ENCODE results near the gene FHIT.

The FHIT gene

GRCh38 chr3:60269829-60270266, 981.4 kb downstream of the FHIT start:
- no peak for TF ChIP-seq YY1 (IDR thresholded peaks at IDR 0.05; ENCODE audit: insufficient read depth, insufficient read length)
- no peak for TF ChIP-seq ZNF274 (IDR thresholded peaks at IDR 0.05; ENCODE audit: low read depth, low read length)
- TF ChIP-seq SUZ12 (IDR thresholded peaks at IDR 0.05; ENCODE audit: extremely low read depth, insufficient read depth, insufficient read length) = no peak
- no peak overlapping the region for H3K9ac ChIP-seq (ENCODE audit: insufficient read length, low read depth)
- no peaks in the 10 kb centered on the region for H3K4me1 ChIP-seq (ENCODE audit: insufficient read depth, insufficient read length)

GRCh38 chr3:60269377-60269776, 981.9 kb downstream of the FHIT start:
- H3K9ac ChIP-seq (ENCODE audit: insufficient read length, low read depth) = no peak overlapping the region
- no peaks in the 10 kb centered on the region for H3K27me3 ChIP-seq (ENCODE audit: insufficient read depth, insufficient read length)
- no peaks in the 10 kb centered on the region for H3K4me1 ChIP-seq (ENCODE audit: insufficient read depth, insufficient read length)
- DNase-seq (ENCODE audit: low read depth, low spot score) = no peak
- H3K4me3 ChIP-seq (ENCODE audit: insufficient read length, low read depth) = no peak overlapping the region
- no peaks in the 10 kb centered on the region for H3K9me3 ChIP-seq (ENCODE audit: insufficient read depth, low read length)
- no peak for TF ChIP-seq ZNF274 (IDR thresholded peaks at IDR 0.05; ENCODE audit: low read depth, low read length)
- no peak for TF ChIP-seq SUZ12 (IDR thresholded peaks at IDR 0.05; ENCODE audit: extremely low read depth, insufficient read depth, insufficient read length)
- TF ChIP-seq YY1 (IDR thresholded peaks at IDR 0.05; ENCODE audit: insufficient read depth, insufficient read length) = no peak
- no peaks in the 10 kb centered on the region for H3K36me3 ChIP-seq (ENCODE audit: insufficient read depth, insufficient read length, low read length)

More at GRCh38 chr3:60269829-60270266, 981.4 kb downstream of the FHIT start:
- H3K9me3 ChIP-seq (ENCODE audit: insufficient read depth, low read length) = no peaks in the 10 kb centered on the region
- no peak for DNase-seq (ENCODE audit: low read depth, low spot score)
- H3K4me3 ChIP-seq (ENCODE audit: insufficient read length, low read depth) = no peak overlapping the region
- no peaks in the 10 kb centered on the region for H3K36me3 ChIP-seq (ENCODE audit: insufficient read depth, insufficient read length, low read length)
- no peaks in the 10 kb centered on the region for H3K27me3 ChIP-seq (ENCODE audit: insufficient read depth, insufficient read length)

GRCh38 chr3:60268123-60268522, 983.1 kb downstream of the FHIT start:
- no peak for DNase-seq (ENCODE audit: low read depth, low spot score)
- no peak overlapping the region for H3K4me3 ChIP-seq (ENCODE audit: insufficient read length, low read depth)
- TF ChIP-seq YY1 (IDR thresholded peaks at IDR 0.05; ENCODE audit: insufficient read depth, insufficient read length) (no peak), SUZ12 (IDR thresholded peaks at IDR 0.05; ENCODE audit: extremely low read depth, insufficient read depth, insufficient read length) (no peak), ZNF274 (IDR thresholded peaks at IDR 0.05; ENCODE audit: low read depth, low read length) (no peak)
- no peaks in the 10 kb centered on the region for H3K27me3 ChIP-seq (ENCODE audit: insufficient read depth, insufficient read length)
- H3K9me3 ChIP-seq (ENCODE audit: insufficient read depth, low read length) = no peaks in the 10 kb centered on the region
- H3K9ac ChIP-seq (ENCODE audit: insufficient read length, low read depth) = no peak overlapping the region
- H3K4me1 ChIP-seq (ENCODE audit: insufficient read depth, insufficient read length) = no peaks in the 10 kb centered on the region
- no peaks in the 10 kb centered on the region for H3K36me3 ChIP-seq (ENCODE audit: insufficient read depth, insufficient read length, low read length)

GRCh38 chr3:60266444-60266843, 984.8 kb downstream of the FHIT start:
- no peaks in the 10 kb centered on the region for H3K36me3 ChIP-seq (ENCODE audit: insufficient read depth, insufficient read length, low read length)
- no peaks in the 10 kb centered on the region for H3K27me3 ChIP-seq (ENCODE audit: insufficient read depth, insufficient read length)
- no peaks in the 10 kb centered on the region for H3K4me1 ChIP-seq (ENCODE audit: insufficient read depth, insufficient read length)
- H3K9me3 ChIP-seq (ENCODE audit: insufficient read depth, low read length) = no peaks in the 10 kb centered on the region
- no peak overlapping the region for H3K9ac ChIP-seq (ENCODE audit: insufficient read length, low read depth)
- DNase-seq (ENCODE audit: low read depth, low spot score) = no peak
- H3K4me3 ChIP-seq (ENCODE audit: insufficient read length, low read depth) = no peak overlapping the region
- no peak for TF ChIP-seq ZNF274 (IDR thresholded peaks at IDR 0.05; ENCODE audit: low read depth, low read length)
- no peak for TF ChIP-seq SUZ12 (IDR thresholded peaks at IDR 0.05; ENCODE audit: extremely low read depth, insufficient read depth, insufficient read length)

GRCh38 chr3:60263191-60263590, 988.1 kb downstream of the FHIT start:
- H3K36me3 ChIP-seq (ENCODE audit: insufficient read depth, insufficient read length, low read length) = no peaks in the 10 kb centered on the region

GRCh38 chr3:60262546-60262945, 988.7 kb downstream of the FHIT start:
- Histone ChIP-seq H3K9me3 (ENCODE audit: insufficient read depth, low read length) (no peaks in the 10 kb centered on the region), H3K4me1 (ENCODE audit: insufficient read depth, insufficient read length) (no peaks in the 10 kb centered on the region), H3K9ac (ENCODE audit: insufficient read length, low read depth) (no peak overlapping the region), H3K4me3 (ENCODE audit: insufficient read length, low read depth) (no peak overlapping the region), H3K27me3 (ENCODE audit: insufficient read depth, insufficient read length) (no peaks in the 10 kb centered on the region), H3K36me3 (ENCODE audit: insufficient read depth, insufficient read length, low read length) (no peaks in the 10 kb centered on the region)
- no peak for TF ChIP-seq ZNF274 (IDR thresholded peaks at IDR 0.05; ENCODE audit: low read depth, low read length)
- TF ChIP-seq SUZ12 (IDR thresholded peaks at IDR 0.05; ENCODE audit: extremely low read depth, insufficient read depth, insufficient read length) = no peak
- no peak for TF ChIP-seq YY1 (IDR thresholded peaks at IDR 0.05; ENCODE audit: insufficient read depth, insufficient read length)
- DNase-seq (ENCODE audit: low read depth, low spot score) = no peak

More at GRCh38 chr3:60263191-60263590, 988.1 kb downstream of the FHIT start:
- no peak overlapping the region for H3K4me3 ChIP-seq (ENCODE audit: insufficient read length, low read depth)
- H3K4me1 ChIP-seq (ENCODE audit: insufficient read depth, insufficient read length) = no peaks in the 10 kb centered on the region
- no peaks in the 10 kb centered on the region for H3K9me3 ChIP-seq (ENCODE audit: insufficient read depth, low read length)
- TF ChIP-seq YY1 (IDR thresholded peaks at IDR 0.05; ENCODE audit: insufficient read depth, insufficient read length) (no peak), ZNF274 (IDR thresholded peaks at IDR 0.05; ENCODE audit: low read depth, low read length) (no peak), SUZ12 (IDR thresholded peaks at IDR 0.05; ENCODE audit: extremely low read depth, insufficient read depth, insufficient read length) (no peak)
- H3K9ac ChIP-seq (ENCODE audit: insufficient read length, low read depth) = no peak overlapping the region
- H3K27me3 ChIP-seq (ENCODE audit: insufficient read depth, insufficient read length) = no peaks in the 10 kb centered on the region
- no peak for DNase-seq (ENCODE audit: low read depth, low spot score)

- TF ChIP-seq SUZ12 (IDR thresholded peaks at IDR 0.05; ENCODE audit: extremely low read depth, insufficient read depth, insufficient read length) (no peak), YY1 (IDR thresholded peaks at IDR 0.05; ENCODE audit: insufficient read depth, insufficient read length) (no peak), ZNF274 (IDR thresholded peaks at IDR 0.05; ENCODE audit: low read depth, low read length) (no peak)
- no peak overlapping the region for H3K4me3 ChIP-seq (ENCODE audit: insufficient read length, low read depth)
- no peaks in the 10 kb centered on the region for H3K9me3 ChIP-seq (ENCODE audit: insufficient read depth, low read length)
- no peaks in the 10 kb centered on the region for H3K36me3 ChIP-seq (ENCODE audit: insufficient read depth, insufficient read length, low read length)
- no peak for DNase-seq (ENCODE audit: low read depth, low spot score)
- H3K27me3 ChIP-seq (ENCODE audit: insufficient read depth, insufficient read length) = no peaks in the 10 kb centered on the region
- no peak overlapping the region for H3K9ac ChIP-seq (ENCODE audit: insufficient read length, low read depth)
- H3K4me1 ChIP-seq (ENCODE audit: insufficient read depth, insufficient read length) = no peaks in the 10 kb centered on the region
Observed at GRCh38 chr3:60260546-60260945, 990.7 kb downstream of the FHIT start.
